Measurements from ENCODE around the gene UGT1A10. TPM values are rescaled to one million over a fixed set of nuclear protein-coding genes. Genes with fewer than 3 reads are reported as not detected.
"Not testable (repeated sequence)": the region's sequence is repeated elsewhere in the genome, so short reads cannot be mapped to it uniquely, and the experiment has no call there.

Gene UGT1A10
- total RNA-seq, 1 experiment from 2014 or later = not detected

GRCh38 chr2:233751212-233752009 lies 115.2 kb downstream of the UGT1A10 start:
- H3K23me2 ChIP-seq (ENCODE audit: insufficient read length, low read depth, low read length, poor library complexity, severe bottlenecking); H2AK5ac ChIP-seq (ENCODE audit: insufficient read length, low read length); H3K56ac ChIP-seq (ENCODE audit: insufficient read length, low read depth, low read length); H2BK15ac ChIP-seq (ENCODE audit: low read depth, low read length); H2BK5ac ChIP-seq (ENCODE audit: insufficient read length, low read length); H3K4me3 Mint-ChIP-seq; H3T11ph ChIP-seq (ENCODE audit: low read length); H4K91ac ChIP-seq (ENCODE audit: insufficient read length, low read depth, low read length); H3K4me1 Mint-ChIP-seq; H3K27ac ChIP-seq (ENCODE audit: insufficient read length, low read depth, low read length); H3K14ac ChIP-seq (ENCODE audit: insufficient read depth, low read length); H2BK20ac ChIP-seq (ENCODE audit: low read depth, low read length, poor library complexity, severe bottlenecking); H3K79me1 ChIP-seq (ENCODE audit: insufficient read depth, low read depth, low read length, poor library complexity, severe bottlenecking); H3K79me2 ChIP-seq (ENCODE audit: insufficient read depth, low read length); H3K9ac ChIP-seq (ENCODE audit: extremely low read depth, insufficient read length, low read length); H3K4me2 ChIP-seq (ENCODE audit: insufficient read depth, insufficient read length, low read length); H3K27me3 ChIP-seq (ENCODE audit: insufficient read depth, low read length); H4K20me1 ChIP-seq (ENCODE audit: control insufficient read depth, insufficient read depth, insufficient read length); H3K23ac ChIP-seq (ENCODE audit: insufficient read length, low read depth, low read length); H4K8ac ChIP-seq (replicated peaks; ENCODE audit: insufficient read length, low read depth, low read length); H3K4ac ChIP-seq (ENCODE audit: low read depth, low read length); H3K27ac Mint-ChIP-seq; H3K9me3 ChIP-seq (ENCODE audit: control insufficient read depth, low read depth, low read length); H4K5ac ChIP-seq (ENCODE audit: insufficient read length, low read depth, low read length); H2BK12ac ChIP-seq (ENCODE audit: insufficient read length, low read depth, low read length); DNase-seq; H2BK120ac ChIP-seq (ENCODE audit: low read depth, low read length, poor library complexity, severe bottlenecking); H3K4me1 ChIP-seq (ENCODE audit: insufficient read depth, low read length); H3K18ac ChIP-seq (ENCODE audit: insufficient read length, low read depth, low read length); H2AFZ ChIP-seq (ENCODE audit: low read length): not testable (repeated sequence)
- Mint-ChIP-seq H3K36me3 (ENCODE audit: insufficient read depth in 1 of 3, low read depth in 3 of 3) (peaks cover 8 to 19% (median 9%) of the 10 kb centered on the region in 3 experiments; a peak in 6 of 7 replicates), H3K27me3 (ENCODE audit: low read depth) (peaks cover 22% of the 10 kb centered on the region), H3K9me3 (peaks cover 44 to 49% of the 10 kb centered on the region in 2 experiments)
- WGBS (ENCODE audit: extremely low coverage, insufficient read length, low lambda C conversion rate) = no CpG with 5 or more reads among the region's 2 CpGs
